Fibroblast of lung (primary cell): ENCODE data around the gene ADAM11.

Experiments used
- CTCF ChIP-seq, 2 donors: IDR thresholded peaks in 1 of 2; conservative IDR thresholded peaks in 1 of 2; 1 replicate in 1 of 2; 2 replicates in 1 of 2; pipeline ENCODE4 v1.5.1; 2011 to 2012; ENCODE audit warnings: low read length in 2 of 2, control low read depth in 1 of 2, inconsistent platforms in 1 of 2, low read depth in 1 of 2, mild to moderate bottlenecking in 1 of 2
- EZH2 ChIP-seq: IDR thresholded peaks from 2 replicates; pipeline ENCODE4 v1.5.1; 2012; ENCODE audit warnings: low read length, control low read depth, mild to moderate bottlenecking; ENCODE audit errors: missing control alignments

GRCh38 chr17:44831371-44831770 lies 72.6 kb downstream of the ADAM11 start:
- no peak for TF ChIP-seq CTCF (conservative IDR thresholded peaks at IDR 0.05 in 1 of 2, IDR thresholded peaks at IDR 0.05 in 1 of 2; ENCODE audit: low read depth in 1 of 2, low read length in 2 of 2)
- no peak for TF ChIP-seq EZH2
